GM06990 (cell line): ENCODE results near the gene FAM53B.
"Not testable (repeated sequence)": the region's sequence is repeated elsewhere in the genome, so short reads cannot be mapped to it uniquely, and the experiment has no call there.

Experiments used
- DNase-seq: peaks from one replicate; pipeline ENCODE4 v3.0.0-alpha.2; 2011; ENCODE audit not compliant: insufficient read length; ENCODE audit errors: extremely low read depth
- H3K27me3 ChIP-seq: replicated peaks from 2 replicates; pipeline ENCODE4 v1.6.0; 2011; ENCODE audit warnings: low read length; ENCODE audit not compliant: control insufficient read depth, insufficient read depth
- H3K36me3 ChIP-seq: 2 replicates; pipeline ENCODE4 v1.5.1; 2011; ENCODE audit warnings: low read length; ENCODE audit not compliant: control insufficient read depth, insufficient read depth
- H3K4me3 ChIP-seq: replicated peaks from 2 replicates; pipeline ENCODE4 v1.5.1; 2011; ENCODE audit warnings: low read depth, mild to moderate bottlenecking, control low read depth, low read length
- TF ChIP-seq, protein P1 (sequence below): IDR thresholded peaks from 2 replicates; pipeline ENCODE4 v1.5.1; 2011; ENCODE audit warnings: low read length, control low read depth, mild to moderate bottlenecking, inconsistent platforms; ENCODE audit not compliant: insufficient read depth, poor library complexity, severe bottlenecking

FAM53B gene, protein sequence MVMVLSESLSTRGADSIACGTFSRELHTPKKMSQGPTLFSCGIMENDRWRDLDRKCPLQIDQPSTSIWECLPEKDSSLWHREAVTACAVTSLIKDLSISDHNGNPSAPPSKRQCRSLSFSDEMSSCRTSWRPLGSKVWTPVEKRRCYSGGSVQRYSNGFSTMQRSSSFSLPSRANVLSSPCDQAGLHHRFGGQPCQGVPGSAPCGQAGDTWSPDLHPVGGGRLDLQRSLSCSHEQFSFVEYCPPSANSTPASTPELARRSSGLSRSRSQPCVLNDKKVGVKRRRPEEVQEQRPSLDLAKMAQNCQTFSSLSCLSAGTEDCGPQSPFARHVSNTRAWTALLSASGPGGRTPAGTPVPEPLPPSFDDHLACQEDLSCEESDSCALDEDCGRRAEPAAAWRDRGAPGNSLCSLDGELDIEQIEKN

DNA sequence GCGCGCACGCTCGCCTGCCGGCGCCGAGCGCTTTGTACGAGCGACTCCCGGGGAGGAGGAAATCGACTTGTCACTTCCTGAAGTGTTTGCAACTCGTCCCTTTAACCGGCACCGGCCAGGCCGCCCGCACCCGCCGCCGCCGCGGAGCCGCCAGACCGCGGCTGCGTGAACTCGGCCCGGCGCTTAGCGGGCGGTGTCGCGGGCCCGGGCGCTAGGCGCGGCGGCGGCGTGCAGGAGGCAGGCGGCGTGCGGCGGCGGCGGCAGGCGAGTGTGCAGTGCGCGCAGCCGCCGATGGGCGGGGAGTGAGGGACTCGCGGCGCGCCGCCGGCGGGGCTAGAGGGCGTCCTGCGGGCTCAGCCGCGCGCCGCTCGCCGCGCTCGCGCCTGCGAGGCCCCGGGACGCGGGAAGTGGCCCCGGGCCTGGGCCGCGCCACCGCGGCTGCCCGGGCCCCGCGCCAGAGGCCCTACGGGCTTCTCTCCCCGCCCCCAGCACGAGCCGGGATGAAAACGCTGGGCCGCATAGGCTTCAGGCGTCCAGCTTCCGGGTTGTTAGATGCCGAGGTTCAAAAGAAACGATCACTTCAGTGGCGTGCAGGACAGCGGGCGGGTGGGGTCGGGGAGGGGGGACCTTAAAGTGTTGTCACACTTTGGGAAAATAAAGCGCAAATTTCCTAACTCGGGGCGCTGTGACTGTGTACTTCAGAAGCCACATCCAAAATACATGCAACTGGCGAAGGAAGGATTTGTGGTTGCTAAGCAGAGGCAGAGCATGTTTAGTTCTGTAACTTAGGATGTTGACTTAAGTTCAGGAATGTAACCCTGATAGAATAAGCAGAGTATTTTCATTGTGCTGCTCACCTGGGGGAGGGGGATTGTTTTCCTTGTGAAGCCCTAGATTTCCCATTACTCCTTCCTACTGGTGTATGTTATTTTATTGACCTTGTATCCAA, at the start of gene FAM53B:
FAM53B (minus strand) TSS at position 277 of the 949 bp plus-strand sequence. CDS start 37,665 bp downstream, outside the sequence.
- DNase-seq = peak; percentile 86
- Histone ChIP-seq H3K4me3 (peak within 1 kb of the TSS; percentile 79), H3K36me3 (no peaks in the 10 kb centered on the region), H3K27me3 (no peaks in the 10 kb centered on the region)
- TF ChIP-seq, protein P1, sequence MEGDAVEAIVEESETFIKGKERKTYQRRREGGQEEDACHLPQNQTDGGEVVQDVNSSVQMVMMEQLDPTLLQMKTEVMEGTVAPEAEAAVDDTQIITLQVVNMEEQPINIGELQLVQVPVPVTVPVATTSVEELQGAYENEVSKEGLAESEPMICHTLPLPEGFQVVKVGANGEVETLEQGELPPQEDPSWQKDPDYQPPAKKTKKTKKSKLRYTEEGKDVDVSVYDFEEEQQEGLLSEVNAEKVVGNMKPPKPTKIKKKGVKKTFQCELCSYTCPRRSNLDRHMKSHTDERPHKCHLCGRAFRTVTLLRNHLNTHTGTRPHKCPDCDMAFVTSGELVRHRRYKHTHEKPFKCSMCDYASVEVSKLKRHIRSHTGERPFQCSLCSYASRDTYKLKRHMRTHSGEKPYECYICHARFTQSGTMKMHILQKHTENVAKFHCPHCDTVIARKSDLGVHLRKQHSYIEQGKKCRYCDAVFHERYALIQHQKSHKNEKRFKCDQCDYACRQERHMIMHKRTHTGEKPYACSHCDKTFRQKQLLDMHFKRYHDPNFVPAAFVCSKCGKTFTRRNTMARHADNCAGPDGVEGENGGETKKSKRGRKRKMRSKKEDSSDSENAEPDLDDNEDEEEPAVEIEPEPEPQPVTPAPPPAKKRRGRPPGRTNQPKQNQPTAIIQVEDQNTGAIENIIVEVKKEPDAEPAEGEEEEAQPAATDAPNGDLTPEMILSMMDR = no peak

DNA sequence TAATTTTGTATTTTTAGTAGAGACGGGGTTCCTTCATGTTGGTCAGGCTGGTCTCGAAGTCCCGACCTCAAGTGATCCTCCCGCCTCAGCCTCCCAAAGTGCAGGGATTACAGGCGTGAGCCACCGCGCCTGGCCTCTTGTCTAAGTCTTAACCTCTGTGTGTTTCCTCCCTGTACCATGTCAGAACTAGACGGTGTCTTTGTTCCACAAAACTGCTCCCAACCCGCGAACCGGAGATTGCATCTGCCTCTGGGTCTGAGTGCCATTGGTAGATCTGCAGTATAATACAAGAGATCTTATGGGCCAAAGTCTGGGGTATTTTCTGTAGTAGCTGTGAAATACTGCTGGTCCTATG, 48.8 kb upstream of the FAM53B start:
- no peak for DNase-seq
- H3K27me3 ChIP-seq = no peaks in the 10 kb centered on the region; the same call in 1 of the 2 replicates
- H3K36me3 ChIP-seq = peaks cover 2% of the 10 kb centered on the region
- TF ChIP-seq, protein P1 = no peak
- H3K4me3 ChIP-seq = no peak overlapping the region

DNA sequence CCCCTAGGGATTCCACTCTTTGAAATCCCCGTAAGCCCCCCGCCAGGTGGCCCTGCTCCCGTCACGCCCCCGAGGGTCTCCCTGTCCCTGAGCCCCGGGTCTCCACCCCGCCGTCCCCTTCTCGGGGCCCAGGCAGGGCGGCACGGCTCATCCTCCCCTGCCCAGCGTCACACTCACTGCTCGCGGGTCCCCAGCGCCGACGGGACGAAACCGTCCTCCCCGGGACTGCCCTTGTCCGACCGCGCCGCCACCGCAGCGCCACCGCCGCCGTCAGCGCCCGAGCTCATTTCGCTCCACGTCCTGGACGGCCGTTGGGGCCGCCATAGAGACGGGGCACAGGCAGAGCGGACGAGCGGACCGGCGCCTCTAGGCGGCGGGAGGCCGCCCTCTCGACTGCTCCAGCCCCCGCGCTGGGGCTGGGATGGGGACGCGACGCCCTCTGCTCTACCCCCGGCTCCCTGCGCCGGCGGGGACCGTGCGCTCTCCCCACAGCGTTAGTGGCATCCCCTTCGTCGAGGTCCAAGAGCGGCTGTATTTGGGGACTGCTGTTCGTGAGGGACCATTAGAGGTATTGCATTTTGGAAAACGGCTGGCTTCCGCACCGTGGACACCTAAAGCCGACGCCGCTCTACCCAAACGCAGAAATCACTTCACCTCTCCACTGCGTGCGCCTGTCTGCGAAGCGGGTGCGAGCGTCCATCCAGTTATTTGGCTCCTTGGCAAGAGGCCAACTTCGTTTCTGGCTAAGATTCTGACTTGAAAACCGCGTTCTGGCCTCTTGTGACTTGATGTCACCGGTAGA, 47.6 kb upstream of the FAM53B start, which contains the start of gene EEF1AKMT2:
EEF1AKMT2 (minus strand) TSS at position 341 of the 802 bp plus-strand sequence; CDS start at position 287, 54 bp downstream.
- DNase-seq = peak; percentile 94
- H3K4me3 ChIP-seq = peak within 1 kb of the TSS; percentile 92
- TF ChIP-seq, protein P1 = peak; percentile 5
- H3K27me3 ChIP-seq = no peaks in the 10 kb centered on the region; the same call in 1 of the 2 replicates
- H3K36me3 ChIP-seq = peaks cover 2% of the 10 kb centered on the region

DNA sequence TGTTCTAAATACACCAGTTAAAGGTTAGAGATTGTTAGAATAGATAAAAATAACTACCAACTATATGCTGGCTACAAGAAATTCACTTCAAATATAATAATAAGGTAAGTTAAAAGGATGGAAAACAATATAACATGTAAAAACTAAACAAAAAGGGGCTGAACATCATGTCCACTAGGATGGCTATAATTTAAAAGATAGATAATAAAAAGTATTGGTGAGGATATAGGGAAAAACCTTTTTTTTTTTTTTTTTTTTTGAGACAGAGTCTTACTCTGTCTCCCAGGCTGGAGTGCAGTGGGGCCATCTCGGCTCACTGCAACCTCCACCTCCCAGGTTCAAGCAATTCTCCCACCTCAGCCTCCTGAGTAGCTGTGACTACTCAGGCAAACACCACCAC, 38.7 kb upstream of the FAM53B start:
- not testable (repeated sequence) for H3K27me3 ChIP-seq, H3K36me3 ChIP-seq, H3K4me3 ChIP-seq, DNase-seq

DNA sequence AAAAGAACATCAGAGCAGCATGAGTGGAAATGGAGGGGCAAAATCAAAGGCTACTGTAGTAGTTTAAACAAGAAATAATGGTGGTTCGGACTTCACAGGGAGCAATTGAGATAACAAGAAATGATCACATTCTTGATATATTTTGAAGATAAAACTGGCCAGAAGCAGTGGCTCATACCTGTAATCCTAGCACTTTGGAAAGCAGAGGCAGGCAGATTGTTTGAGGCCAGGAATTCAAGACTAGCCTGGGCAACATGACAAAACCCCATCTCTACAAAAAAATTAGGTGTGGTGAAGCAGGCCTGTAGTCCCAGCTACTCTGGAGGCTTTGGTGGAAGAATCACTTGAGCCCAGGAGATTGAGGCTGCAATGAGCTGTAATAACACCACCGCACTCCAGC, 24.6 kb upstream of the FAM53B start:
- TF ChIP-seq, protein P1 = no peak
- no peaks in the 10 kb centered on the region for H3K27me3 ChIP-seq
- no peak for DNase-seq
- H3K36me3 ChIP-seq = peaks cover 2% of the 10 kb centered on the region
- no peak overlapping the region for H3K4me3 ChIP-seq
